H1 (cell line): ENCODE results near the gene ZFYVE19. TPM values are rescaled to one million over a fixed set of nuclear protein-coding genes. Genes with fewer than 3 reads are reported as not detected.

Experiments used
- CTCF ChIA-PET: fragments of 300-600 bp; sonication (Branson Sonifier 250); formaldehyde crosslinking; loops from one replicate; lab custom pipeline; 2021; ENCODE audit not compliant: partially characterized antibody; lab: Charles Lee
- POLR2A ChIA-PET: fragments of 300-600 bp; sonication (Branson Sonifier 250); formaldehyde crosslinking; loops from one replicate; lab custom pipeline; 2021; ENCODE audit warnings: inconsistent platforms; ENCODE audit not compliant: partially characterized antibody; lab: Charles Lee
- DNase-seq, 2 experiments: peaks; one replicate each; pipeline versions ENCODE4 v3.0.0 to v3.0.0-alpha.2; 2010 to 2022; ENCODE audit warnings: low spot score in 2 of 2, low read depth in 1 of 2, mixed read lengths in 1 of 2
- FAIRE-seq: peaks from 2 replicates; lab custom pipeline; 2011; peaks lifted over from hg19 to GRCh38; lab: Jason Lieb, UNC
- H2AFZ ChIP-seq: 2 replicates; pipeline ENCODE4 v1.8.1; 2012; ENCODE audit warnings: low read length, inconsistent platforms
- H2AK5ac ChIP-seq: 2 replicates; pipeline ENCODE4 v1.6.1; 2013; ENCODE audit warnings: low read depth, low read length
- H2BK120ac ChIP-seq: replicated peaks from 2 replicates; pipeline ENCODE3; 2013; ENCODE audit warnings: low read depth, low read length, inconsistent platforms
- H2BK12ac ChIP-seq: 2 replicates; pipeline ENCODE4 v1.6.1; 2013; ENCODE audit warnings: low read depth, low read length
- H2BK15ac ChIP-seq: 2 replicates; pipeline ENCODE4 v1.6.1; 2013; ENCODE audit warnings: low read length
- H2BK20ac ChIP-seq: 2 replicates; pipeline ENCODE4 v1.6.1; 2013; ENCODE audit warnings: low read length
- H2BK5ac ChIP-seq: 2 replicates; pipeline ENCODE4 v1.6.1; 2013; ENCODE audit warnings: low read depth, low read length
- H3K14ac ChIP-seq: 2 replicates; pipeline ENCODE4 v1.6.1; 2013; ENCODE audit warnings: inconsistent platforms; ENCODE audit not compliant: insufficient read length
- H3K18ac ChIP-seq: 2 replicates; pipeline ENCODE4 v1.6.1; 2013; ENCODE audit warnings: low read length; ENCODE audit errors: extremely low read depth
- H3K23ac ChIP-seq: 2 replicates; pipeline ENCODE4 v1.6.1; 2013; ENCODE audit warnings: inconsistent platforms; ENCODE audit not compliant: insufficient read length
- H3K23me2 ChIP-seq: 2 replicates; pipeline ENCODE4 v1.6.1; 2013; ENCODE audit warnings: low read depth, low read length
- H3K27ac ChIP-seq: 2 replicates; pipeline ENCODE4 v1.6.1; 2011; ENCODE audit warnings: low read depth, low read length, inconsistent platforms
- H3K27me3 ChIP-seq, 4 experiments: replicated peaks in 1 of 4; 1 replicate in 1 of 4; 2 replicates in 3 of 4; pipeline versions ENCODE4 v1.6.1 to v1.8.1; 2011 to 2013; ENCODE audit warnings: low read length in 3 of 4, mild to moderate bottlenecking in 3 of 4, inconsistent platforms in 2 of 4, mixed read lengths in 2 of 4, moderate library complexity in 1 of 4; ENCODE audit not compliant: control insufficient read depth in 3 of 4, insufficient read depth in 3 of 4; ENCODE audit errors: extremely low read depth in 1 of 4
- H3K36me3 ChIP-seq, 4 experiments: 2 replicates each; pipeline versions ENCODE4 v1.6.1 to v1.8.1; 2011 to 2013; ENCODE audit warnings: mild to moderate bottlenecking in 4 of 4, low read length in 3 of 4, moderate library complexity in 2 of 4, control low read depth in 1 of 4, inconsistent platforms in 1 of 4; ENCODE audit not compliant: insufficient read depth in 4 of 4, control insufficient read depth in 2 of 4
- H3K4ac ChIP-seq: replicated peaks from 2 replicates; pipeline ENCODE3; 2013; ENCODE audit warnings: low read length, low read depth, mixed read lengths, inconsistent platforms; ENCODE audit not compliant: insufficient read length
- H3K4me1 ChIP-seq, 4 experiments: replicated peaks in 1 of 4; 1 replicate in 1 of 4; 2 replicates in 3 of 4; pipeline versions ENCODE4 v1.6.1 to v1.8.1; 2011 to 2013; ENCODE audit warnings: low read length in 3 of 4, inconsistent platforms in 2 of 4, mixed read lengths in 1 of 4; ENCODE audit not compliant: insufficient read depth in 4 of 4, control insufficient read depth in 3 of 4
- H3K4me2 ChIP-seq, 2 experiments: 2 replicates each; pipeline versions ENCODE4 v1.6.1 to v1.8.1; 2011 to 2013; ENCODE audit warnings: low read depth in 2 of 2, low read length in 2 of 2, control low read depth in 1 of 2, inconsistent platforms in 1 of 2, mild to moderate bottlenecking in 1 of 2; ENCODE audit not compliant: insufficient read depth in 1 of 2
- H3K4me3 ChIP-seq, 4 experiments: fragments of 200-600, 300-600 bp in 1 of 4; sonication (generic), shearing (Covaris generic), sonication (Bioruptor Twin) in 1 of 4; 2 replicates each; pipeline versions ENCODE4 v1.5.1 to v1.8.1; 2011 to 2016; ENCODE audit warnings: low read length in 4 of 4, low read depth in 3 of 4, control low read depth in 2 of 4, inconsistent platforms in 2 of 4, mild to moderate bottlenecking in 2 of 4, mixed read lengths in 1 of 4, moderate library complexity in 1 of 4; ENCODE audit not compliant: insufficient read depth in 2 of 4; ENCODE audit errors: extremely low read depth in 1 of 4
- H3K56ac ChIP-seq: replicated peaks from 2 replicates; pipeline ENCODE3; 2013; ENCODE audit warnings: low read depth, mild to moderate bottlenecking, mixed read lengths, low read length, inconsistent platforms; ENCODE audit not compliant: insufficient read length
- H3K79me1 ChIP-seq: 2 replicates; pipeline ENCODE4 v1.6.1; 2013; ENCODE audit warnings: low read depth, low read length, control low read depth
- H3K79me2 ChIP-seq, 2 experiments: 2 replicates each; pipeline versions ENCODE4 v1.6.1 to v1.8.1; 2012 to 2013; ENCODE audit warnings: low read length in 2 of 2, mild to moderate bottlenecking in 2 of 2, inconsistent platforms in 1 of 2; ENCODE audit not compliant: insufficient read depth in 2 of 2, control insufficient read depth in 1 of 2
- H3K9ac ChIP-seq, 4 experiments: replicated peaks in 1 of 4; 1 replicate in 1 of 4; 2 replicates in 3 of 4; pipeline versions ENCODE4 v1.6.1 to v1.8.1; 2011 to 2013; ENCODE audit warnings: low read depth in 3 of 4, low read length in 3 of 4, control low read depth in 2 of 4, mild to moderate bottlenecking in 2 of 4, moderate library complexity in 2 of 4, inconsistent platforms in 1 of 4; ENCODE audit errors: extremely low read depth in 1 of 4
- H3K9me3 ChIP-seq, 2 experiments: 2 replicates each; pipeline versions ENCODE4 v1.6.1 to v1.8.1; 2012 to 2013; ENCODE audit warnings: mild to moderate bottlenecking in 2 of 2, moderate library complexity in 2 of 2, control low read depth in 1 of 2, inconsistent platforms in 1 of 2, low read depth in 1 of 2, low read length in 1 of 2, mixed read lengths in 1 of 2; ENCODE audit not compliant: insufficient read depth in 2 of 2
- H4K20me1 ChIP-seq, 2 experiments: replicated peaks in 1 of 2; 2 replicates each; pipeline versions ENCODE3 to v1.8.1; 2011 to 2013; ENCODE audit warnings: inconsistent platforms in 2 of 2, low read length in 2 of 2, mild to moderate bottlenecking in 1 of 2; ENCODE audit not compliant: insufficient read depth in 2 of 2, control insufficient read depth in 1 of 2
- H4K5ac ChIP-seq: 2 replicates; pipeline ENCODE4 v1.6.1; 2013; ENCODE audit warnings: low read length, low read depth, mixed read lengths, inconsistent platforms; ENCODE audit not compliant: insufficient read length
- H4K8ac ChIP-seq: 2 replicates; pipeline ENCODE4 v1.8.0; 2013; ENCODE audit warnings: mild to moderate bottlenecking, moderate library complexity, low read length, inconsistent platforms; ENCODE audit not compliant: insufficient read depth; ENCODE audit errors: extremely low read depth
- H4K91ac ChIP-seq: replicated peaks from 2 replicates; pipeline ENCODE3; 2013; ENCODE audit warnings: low read length, mixed read lengths, inconsistent platforms; ENCODE audit not compliant: insufficient read length
- ATF2 ChIP-seq: IDR thresholded peaks from 2 replicates; pipeline ENCODE4 v1.6.1; 2012; ENCODE audit warnings: low read length, inconsistent platforms
- WGBS, 2 experiments: shearing (Covaris generic) in 1 of 2; methylation state at CpG; one replicate each; pipeline versions ENCODE4 v1.1.6 to v1.1.7; 2013 to 2015; ENCODE audit warnings: low lambda C conversion rate in 2 of 2, mixed read lengths in 2 of 2, inconsistent platforms in 1 of 2, low coverage in 1 of 2, missing lambda C conversion rate in 1 of 2; ENCODE audit not compliant: insufficient replicate concordance in 2 of 2, insufficient coverage in 1 of 2, insufficient read length in 1 of 2; ENCODE audit errors: extremely low coverage in 1 of 2, missing lambda C conversion rate in 1 of 2; 5-methylcytosine and 5-hydroxymethylcytosine counted together
- polyA plus RNA-seq, 7 experiments: library from polyadenylated mRNA; depleted of rRNA in 3 of 7; stranded (reverse) in 5 of 7; unstranded in 2 of 7; fragments of >200 nt in 5 of 7; fragments of 200-250 nt in 2 of 7; gene quantifications; 1 replicate in 5 of 7; 2 replicates in 1 of 7; 4 replicates in 1 of 7; pipeline versions ENCODE4 v1.2.1 to v1.2.3, GENCODE V29; 2011 to 2013; ENCODE audit warnings: missing spikeins in 2 of 7, mixed read lengths in 2 of 7
- total RNA-seq: library from RNA; stranded (reverse); fragmentation: NEBNext Ultra II Directional; extraction: Animal tissue kit (Norgen Biotek cat#: 25700); gene quantifications from 2 replicates; pipeline ENCODE4 v1.2.1, GENCODE V29; 2021

ZFYVE19 gene
- total and polyA plus RNA-seq, 2 of the 8 experiments (the other 6 are each of a cell fraction or from before 2014, with no cell fraction given): 11.2 to 21.8 TPM

DNA sequence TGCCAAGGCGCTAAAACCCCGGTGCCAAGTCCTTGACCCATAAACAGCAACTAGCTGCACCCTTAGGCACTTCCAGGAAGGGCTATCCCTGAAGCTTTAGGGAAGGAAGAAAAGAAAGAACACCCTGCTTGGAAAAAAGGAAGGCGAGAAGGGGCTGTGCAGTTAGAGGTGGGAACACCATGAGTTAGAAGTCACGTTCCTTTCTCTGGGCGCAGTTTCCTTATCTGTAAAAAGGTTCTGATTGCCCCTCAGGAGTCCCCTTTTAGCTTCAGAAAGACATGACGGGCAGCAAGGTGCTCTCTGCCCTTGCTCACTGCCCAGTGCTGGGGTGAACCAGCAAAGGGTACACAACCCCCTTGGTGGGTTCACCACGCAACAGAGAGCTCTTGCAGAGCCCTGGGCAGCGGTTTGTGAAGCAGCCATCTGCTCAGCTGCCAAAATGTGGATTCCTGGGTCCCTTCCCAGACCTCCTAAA lies 42.2 kb upstream of the ZFYVE19 start:
- no peak overlapping the region for H3K4ac ChIP-seq
- H3K23me2 ChIP-seq: peaks cover 14% of the 10 kb centered on the region; the same call in 1 of the 2 replicates
- H2BK120ac ChIP-seq: no peak overlapping the region
- H3K4me3 ChIP-seq: peak overlapping the region; percentile 44 to 81 (median 74)
- H2AK5ac ChIP-seq: no peak overlapping the region
- H3K4me2 ChIP-seq: peak overlapping the region; percentile 65 to 92
- no peak overlapping the region for H3K14ac ChIP-seq
- no peak overlapping the region for H3K56ac ChIP-seq
- H2BK20ac ChIP-seq: no peak overlapping the region
- H2AFZ ChIP-seq: no peak overlapping the region
- no peak overlapping the region for H3K23ac ChIP-seq
- 0 out of 2 replicates have a peak overlapping the region, but pooled peaks have one; percentile 38 for H3K18ac ChIP-seq
- TF ChIP-seq ATF2: no peak
- TF ChIP-seq, all 59 proteins: peak for 0
- Histone ChIP-seq H4K5ac (no peak overlapping the region), H3K27ac (no peak overlapping the region), H3K27me3 (peaks cover 0 to 7% (median 3%) of the 10 kb centered on the region in 4 experiments; a peak in 5 of 7 replicates), H2BK15ac (no peak overlapping the region), H4K20me1 (peaks cover 0 to 2% of the 10 kb centered on the region in 2 experiments), H3K79me1 (no peaks in the 10 kb centered on the region), H3K79me2 (no peaks in the 10 kb centered on the region), H3K36me3 (no peaks in the 10 kb centered on the region), H3K4me1 (peaks cover 6 to 30% (median 19%) of the 10 kb centered on the region in 4 experiments), H3K9ac (peak overlapping the region in 3 of 4 experiments; percentile 2 to 26 (median 20); a peak in 3 of 7 replicates), H2BK5ac (no peak overlapping the region), H4K8ac (no peak overlapping the region), H4K91ac (no peak overlapping the region), H3K9me3 (no peaks in the 10 kb centered on the region), H2BK12ac (no peak overlapping the region)
- DNase-seq (no peak), FAIRE-seq (no peak)
- ChIA-PET POLR2A (interaction anchor here (0.6 to 3.0 kb wide), 14 partner anchors 8 to 526 kb away, joined by 3 to 11 read pairs (median 6); partner anchors contain the start of genes RAD51 and SPINT1), CTCF (interaction anchor here (0.6 to 15.3 kb wide), 12 partner anchors 18 to 510 kb away, joined by 3 to 184 read pairs (median 4); no protein-coding TSS in a partner anchor)
- WGBS, 2 experiments: 42% methylated on average over 8 of the region's 8 CpGs; no CpG with 5 or more reads in 1 of the 2 experiments
